GM18873 (cell line): ENCODE measurements around the gene STK25.
"Not testable (repeated sequence)": the region's sequence is repeated elsewhere in the genome, so short reads cannot be mapped to it uniquely, and the experiment has no call there.

Experiments
- ATAC-seq: cut with Tn5 transposase; IDR thresholded peaks from one replicate; pipeline ENCODE4 v1.9.1; 2021; ENCODE audit warnings: mild to moderate bottlenecking, moderate library complexity, moderate number of reproducible peaks; ENCODE audit not compliant: unreplicated experiment, low FRiP score

Gene STK25

DNA sequence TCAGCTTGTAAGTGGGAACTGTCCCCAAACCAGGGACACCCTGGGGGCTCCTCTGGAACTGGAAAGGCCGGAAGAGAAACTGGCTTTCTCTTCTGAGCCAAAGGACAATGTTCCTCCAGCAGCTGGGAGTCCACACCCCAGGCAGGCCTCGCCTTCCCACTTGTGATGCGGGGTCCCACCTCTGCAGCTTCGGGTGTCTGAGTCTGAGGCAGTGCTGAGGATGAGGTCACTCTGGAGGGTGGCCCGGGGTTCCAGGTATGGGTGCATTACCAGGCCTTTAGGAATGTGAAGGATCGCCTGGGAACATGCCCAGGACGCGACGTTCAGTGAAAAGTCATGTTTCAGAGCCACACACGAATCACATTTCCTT, 32.0 kb upstream of the STK25 start:
- ATAC-seq, result no peak

GRCh38 chr2:241539616-241540374, 31.4 kb upstream of the STK25 start:
- no peak for ATAC-seq

DNA sequence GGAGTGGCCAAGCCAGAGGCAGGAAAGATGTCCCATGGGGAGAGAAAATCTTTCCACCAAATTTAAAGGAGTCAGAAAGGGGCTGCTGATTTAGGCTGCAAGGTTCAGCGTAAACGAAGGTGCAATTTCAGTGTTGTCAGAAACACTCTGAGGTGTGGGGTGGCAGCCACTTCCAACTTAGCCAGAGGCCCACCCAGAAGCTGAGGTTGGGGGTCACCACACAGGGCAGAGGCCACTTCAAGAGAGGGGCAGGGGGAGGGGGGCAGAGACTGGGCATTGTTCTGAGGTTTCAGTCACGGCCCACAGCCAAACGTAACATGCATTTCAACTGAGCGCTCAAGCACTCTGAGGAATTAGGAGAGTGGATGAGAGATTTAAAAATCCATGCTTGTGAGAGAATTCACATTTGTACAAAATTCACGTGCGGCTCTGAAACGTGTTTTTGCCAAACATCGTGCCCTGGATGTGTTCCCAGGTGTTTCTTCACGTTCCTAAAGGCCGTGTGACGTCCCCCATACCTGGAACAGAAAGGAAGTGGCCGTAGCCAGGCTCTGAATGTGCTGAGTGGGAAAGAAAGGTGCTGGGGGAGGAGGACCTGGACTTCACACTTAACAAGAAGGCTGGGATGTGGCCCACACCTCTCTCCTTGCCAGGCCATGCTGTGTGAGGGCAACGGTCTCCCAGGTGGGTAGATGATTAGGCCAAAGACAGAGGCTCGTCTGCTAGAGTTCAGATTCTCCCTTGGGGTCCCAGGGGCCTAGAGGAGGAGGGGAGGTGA, 30.6 kb upstream of the STK25 start:
- ATAC-seq, result no peak

DNA sequence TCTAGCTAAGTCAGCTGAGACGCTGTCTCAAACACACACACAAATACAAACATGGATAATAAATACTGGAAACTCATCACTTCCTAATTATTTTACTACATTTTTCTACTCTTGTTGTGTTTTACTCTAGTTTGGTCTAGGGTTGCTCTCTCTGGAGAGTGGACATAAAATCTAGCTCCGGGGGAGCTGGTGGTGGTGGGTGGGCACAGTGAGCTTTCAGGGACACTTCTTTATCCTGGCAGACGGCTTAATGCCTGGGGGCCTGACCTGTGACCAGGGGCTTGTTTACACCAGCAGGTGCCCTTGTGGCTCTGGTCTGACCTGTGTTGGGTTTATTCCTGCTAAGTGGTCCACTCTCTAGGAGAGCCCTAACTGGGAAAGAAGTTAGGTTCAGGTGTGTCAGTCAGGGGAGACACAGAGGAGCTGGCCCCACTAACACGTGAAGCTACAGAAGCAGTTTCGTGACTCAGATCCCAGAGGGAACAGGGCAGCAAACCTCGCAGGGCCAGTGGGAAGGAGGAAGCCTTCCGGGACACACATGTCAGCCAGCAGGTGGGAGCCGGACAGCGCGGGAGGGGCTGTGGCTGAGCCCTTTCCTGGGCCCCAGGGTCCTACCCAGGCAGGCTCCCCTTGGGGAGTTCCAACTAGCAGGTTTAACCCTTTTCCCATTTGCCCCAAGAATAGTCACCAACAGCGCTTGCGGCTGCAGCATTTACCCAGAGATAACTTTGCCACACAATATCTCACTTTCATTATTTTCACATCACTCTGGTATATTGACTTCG, 27.7 kb upstream of the STK25 start:
- no peak for ATAC-seq

GRCh38 chr2:241534701-241535375, 26.5 kb upstream of the STK25 start:
- no peak for ATAC-seq

- no peak for ATAC-seq
Measured at GRCh38 chr2:241534293-241534692, 25.9 kb upstream of the STK25 start.

DNA sequence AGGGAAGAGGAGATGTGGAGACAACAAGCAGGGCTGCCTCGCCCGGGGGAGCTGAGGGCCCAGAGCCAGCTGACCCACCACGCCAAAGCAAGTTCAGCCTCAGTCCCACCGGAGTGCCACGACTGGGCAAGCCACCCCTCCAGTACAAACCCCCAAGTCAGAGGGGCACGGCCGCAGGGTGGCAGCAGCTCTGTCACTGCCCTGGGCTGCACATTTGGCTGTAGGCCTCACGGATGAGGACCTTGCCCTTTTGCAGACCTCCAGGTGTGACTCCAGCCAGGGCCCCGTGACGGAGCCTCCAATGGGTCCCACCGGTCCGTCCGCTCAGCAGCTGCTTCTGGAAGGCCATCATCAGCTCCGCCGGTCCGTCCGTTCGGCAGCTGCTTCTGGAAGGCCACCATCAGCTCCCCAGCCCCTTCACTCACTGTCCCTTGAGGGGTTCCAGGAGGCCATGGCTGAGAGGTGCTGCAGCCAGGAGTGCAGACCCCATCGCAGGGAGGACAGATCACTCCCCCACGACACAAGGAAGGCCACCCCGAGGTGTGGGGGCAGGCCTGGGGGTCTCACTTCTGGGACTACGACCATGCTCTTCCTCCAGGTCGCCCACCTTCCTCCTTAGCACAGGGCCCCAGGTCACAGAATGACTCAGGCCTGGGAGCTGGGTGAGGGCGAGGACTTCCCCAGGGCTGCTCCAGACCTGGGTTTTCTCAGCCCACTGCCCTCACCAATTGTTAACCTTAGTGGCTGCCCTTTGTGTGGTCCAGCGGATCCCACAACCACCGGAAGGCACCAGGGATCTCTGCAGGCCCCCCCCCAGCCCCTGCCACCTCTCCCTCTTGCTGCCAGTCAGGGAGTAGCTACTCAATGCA, 24.6 kb upstream of the STK25 start:
- no peak for ATAC-seq

GRCh38 chr2:241532168-241532567, 23.8 kb upstream of the STK25 start:
- ATAC-seq, result no peak

GRCh38 chr2:241531161-241531722, 22.9 kb upstream of the STK25 start:
- no peak for ATAC-seq

- no peak for ATAC-seq
Measured at GRCh38 chr2:241530571-241530970, 22.2 kb upstream of the STK25 start.

GRCh38 chr2:241525818-241526780, 17.7 kb upstream of the STK25 start:
- not testable (repeated sequence) for ATAC-seq

GRCh38 chr2:241522477-241522876, 14.1 kb upstream of the STK25 start:
- no peak for ATAC-seq

DNA sequence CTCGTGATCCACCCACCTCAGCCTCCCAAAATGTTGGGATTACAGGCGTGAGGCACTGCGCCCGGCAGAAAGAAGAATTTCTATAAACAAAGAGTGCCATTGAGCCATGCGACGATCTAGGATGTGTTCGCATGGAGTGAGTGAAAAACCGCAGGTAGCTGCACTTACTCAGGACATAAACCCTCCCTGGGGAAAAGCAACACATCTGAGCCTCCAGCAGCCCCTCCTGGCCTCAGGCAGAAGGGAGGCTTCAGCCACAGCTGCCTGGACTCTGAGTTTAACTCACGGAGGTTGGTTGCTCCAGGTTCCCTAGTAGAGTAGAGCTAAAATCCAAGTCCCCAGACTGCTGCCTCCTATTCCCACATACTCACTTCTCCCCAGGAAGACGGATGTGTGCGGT, 11.3 kb upstream of the STK25 start:
- ATAC-seq, result no peak

DNA sequence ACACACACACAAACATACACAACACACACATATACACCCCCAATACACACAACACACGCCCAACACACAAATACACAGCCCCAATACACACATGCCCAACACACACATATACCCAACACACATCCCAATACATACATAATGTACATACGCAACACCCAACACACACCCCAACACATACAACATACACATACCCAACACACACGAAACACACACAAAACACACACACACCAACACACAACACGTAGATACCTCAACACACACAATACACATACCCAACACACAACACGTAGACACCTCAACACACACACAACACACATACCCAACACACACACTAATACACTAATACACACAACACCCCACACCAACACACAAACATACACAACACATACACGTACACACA, 8.9 kb upstream of the STK25 start:
- ATAC-seq, result no peak

- no peak for ATAC-seq
Measured at GRCh38 chr2:241516520-241516965, 8.2 kb upstream of the STK25 start.

DNA sequence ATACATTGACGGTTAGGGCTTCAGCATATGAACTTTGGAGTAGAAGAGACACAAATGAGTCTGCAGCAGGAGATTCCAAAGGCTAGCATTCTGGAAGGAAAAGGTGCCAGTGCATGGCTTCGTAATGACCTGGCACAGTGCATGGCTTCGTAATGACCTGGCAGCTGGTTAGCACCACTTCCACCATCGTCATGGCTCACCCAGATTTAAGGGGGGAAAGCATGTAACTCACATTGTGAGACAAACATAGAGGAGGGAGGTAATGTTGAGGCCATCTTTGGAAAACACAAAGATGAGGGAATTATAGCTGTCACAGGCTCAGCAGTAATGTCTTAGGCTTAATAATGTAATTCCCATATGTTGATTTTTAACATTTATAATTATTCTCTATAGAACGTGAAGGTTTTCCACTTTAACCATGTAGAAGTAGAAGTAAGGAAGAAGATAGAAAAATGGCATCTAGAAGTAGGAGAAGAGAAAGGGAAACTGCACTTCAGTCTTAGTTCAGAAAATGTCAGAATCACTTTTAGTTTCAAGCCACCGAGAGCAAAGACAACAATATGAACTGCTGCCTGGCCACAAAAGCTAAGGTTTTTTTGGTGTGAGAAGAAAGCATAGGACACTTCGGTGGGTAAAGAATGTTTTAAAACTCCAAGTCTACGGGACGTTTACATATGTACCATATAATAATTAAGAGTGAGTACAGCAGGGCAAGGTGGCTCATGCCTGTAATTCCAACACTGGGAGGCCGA, 6.8 kb upstream of the STK25 start:
- ATAC-seq, result no peak

DNA sequence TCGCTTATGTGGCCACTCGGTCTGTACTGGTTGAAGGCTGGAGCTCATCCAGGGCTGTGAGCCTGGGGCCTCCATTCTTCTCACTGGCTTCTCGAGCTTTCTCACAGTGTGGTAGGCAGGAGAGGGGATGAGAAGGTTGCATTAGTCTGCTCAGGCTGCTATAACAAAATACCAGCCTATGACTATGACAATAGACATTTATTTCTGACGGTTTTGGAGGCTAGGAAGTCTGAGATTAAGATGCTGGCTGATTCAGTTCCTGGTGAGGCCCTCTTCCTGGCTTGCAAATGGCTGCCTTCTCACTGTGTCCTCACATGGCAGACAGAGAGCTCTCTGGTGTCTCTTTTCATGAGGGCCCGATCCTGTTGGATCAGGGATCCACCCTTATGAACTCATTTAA, 6.2 kb upstream of the STK25 start:
- ATAC-seq, result no peak
